Kidney epithelial cell (primary cell): ENCODE data around the gene RUSF1. TPM values are rescaled to one million over a fixed set of nuclear protein-coding genes. Genes with fewer than 3 reads are reported as not detected.

Experiments
- DNase-seq: peaks from one replicate; pipeline ENCODE4 v3.0.0-alpha.2; 2010; ENCODE audit warnings: low read depth
- H3K27me3 ChIP-seq: 2 replicates; pipeline ENCODE4 v1.6.0; 2011; ENCODE audit warnings: low read length; ENCODE audit not compliant: control insufficient read depth, insufficient read depth
- H3K36me3 ChIP-seq: 2 replicates; pipeline ENCODE4 v1.5.1; 2011; ENCODE audit warnings: low read length; ENCODE audit not compliant: control insufficient read depth, insufficient read depth
- H3K4me3 ChIP-seq: 2 replicates; pipeline ENCODE4 v1.5.1; 2011; ENCODE audit warnings: low read depth, mild to moderate bottlenecking, control low read depth, low read length
- total RNA-seq: library from RNA; depleted of rRNA; stranded (reverse); fragments of >200 nt; gene quantifications from 2 replicates; pipeline ENCODE4 v1.2.3, GENCODE V29; 2015
- TF ChIP-seq, protein P1 (sequence below): IDR thresholded peaks from 2 replicates; pipeline ENCODE4 v1.5.1; 2011; ENCODE audit warnings: mild to moderate bottlenecking, moderate library complexity, low read length, control low read depth, inconsistent platforms; ENCODE audit not compliant: insufficient read depth, poor library complexity, severe bottlenecking

The RUSF1 gene
- total RNA-seq, 1 donor from 2014 or later, result 54.0 TPM

DNA sequence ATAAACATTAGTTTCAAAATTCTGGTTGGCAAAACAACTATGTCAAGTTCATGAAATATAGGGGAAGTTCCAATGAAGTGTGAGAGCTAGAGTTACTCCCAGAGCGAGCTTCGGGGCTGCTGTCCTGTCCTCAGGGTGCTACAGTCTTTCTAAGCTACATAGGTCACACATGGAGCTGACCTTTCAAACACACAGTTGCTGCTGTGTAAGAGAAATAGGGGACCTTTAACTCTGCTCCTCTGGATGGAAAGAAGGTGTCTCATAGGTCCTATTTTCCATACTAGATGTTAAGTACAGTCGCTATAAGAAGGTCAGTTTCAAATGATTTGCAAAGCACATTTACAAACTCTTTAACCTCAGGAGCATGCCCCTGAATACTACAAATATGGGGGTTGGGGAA is 13.2 kb upstream of the RUSF1 start:
- TF ChIP-seq, protein P1, sequence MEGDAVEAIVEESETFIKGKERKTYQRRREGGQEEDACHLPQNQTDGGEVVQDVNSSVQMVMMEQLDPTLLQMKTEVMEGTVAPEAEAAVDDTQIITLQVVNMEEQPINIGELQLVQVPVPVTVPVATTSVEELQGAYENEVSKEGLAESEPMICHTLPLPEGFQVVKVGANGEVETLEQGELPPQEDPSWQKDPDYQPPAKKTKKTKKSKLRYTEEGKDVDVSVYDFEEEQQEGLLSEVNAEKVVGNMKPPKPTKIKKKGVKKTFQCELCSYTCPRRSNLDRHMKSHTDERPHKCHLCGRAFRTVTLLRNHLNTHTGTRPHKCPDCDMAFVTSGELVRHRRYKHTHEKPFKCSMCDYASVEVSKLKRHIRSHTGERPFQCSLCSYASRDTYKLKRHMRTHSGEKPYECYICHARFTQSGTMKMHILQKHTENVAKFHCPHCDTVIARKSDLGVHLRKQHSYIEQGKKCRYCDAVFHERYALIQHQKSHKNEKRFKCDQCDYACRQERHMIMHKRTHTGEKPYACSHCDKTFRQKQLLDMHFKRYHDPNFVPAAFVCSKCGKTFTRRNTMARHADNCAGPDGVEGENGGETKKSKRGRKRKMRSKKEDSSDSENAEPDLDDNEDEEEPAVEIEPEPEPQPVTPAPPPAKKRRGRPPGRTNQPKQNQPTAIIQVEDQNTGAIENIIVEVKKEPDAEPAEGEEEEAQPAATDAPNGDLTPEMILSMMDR, result no peak
- DNase-seq, result no peak

DNA sequence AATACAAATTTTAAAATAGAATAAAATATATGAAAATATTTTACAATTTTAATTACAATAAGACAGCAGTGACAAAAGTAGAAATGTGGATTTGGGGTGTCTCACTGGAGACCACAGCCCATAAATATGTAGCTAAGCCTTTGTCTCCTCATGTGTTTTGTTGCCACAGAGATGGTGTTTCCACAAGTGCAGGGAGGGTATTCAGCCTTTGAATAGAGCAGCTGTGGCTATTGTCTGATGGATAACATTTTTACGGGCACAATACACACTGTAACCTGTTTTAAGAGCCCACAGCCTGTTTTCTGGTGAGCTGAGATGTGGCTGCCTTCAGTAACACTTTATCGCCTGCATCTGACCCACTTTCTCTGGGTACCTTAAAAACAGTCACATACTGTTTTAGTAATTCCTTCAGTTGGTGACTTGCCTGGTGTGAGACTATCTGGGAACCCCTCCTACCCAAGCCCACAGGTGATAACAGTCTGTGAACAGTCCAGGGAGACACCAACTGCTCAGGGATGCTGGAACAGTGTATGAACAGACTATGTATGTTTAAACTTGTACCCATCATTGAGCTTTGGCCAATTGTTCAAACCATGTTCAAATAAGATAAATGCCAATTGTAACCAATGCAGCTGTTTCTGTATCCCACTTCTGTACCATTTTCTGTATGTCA is 11.7 kb upstream of the RUSF1 start:
- H3K36me3 ChIP-seq, result no peaks in the 10 kb centered on the region
- DNase-seq, result no peak
- H3K27me3 ChIP-seq, result no peaks in the 10 kb centered on the region
- no peak overlapping the region for H3K4me3 ChIP-seq
- TF ChIP-seq, protein P1, result no peak

More for the DNA sequence above, 13.2 kb upstream of the RUSF1 start:
- Histone ChIP-seq H3K36me3 (no peaks in the 10 kb centered on the region), H3K4me3 (no peak overlapping the region), H3K27me3 (no peaks in the 10 kb centered on the region)

DNA sequence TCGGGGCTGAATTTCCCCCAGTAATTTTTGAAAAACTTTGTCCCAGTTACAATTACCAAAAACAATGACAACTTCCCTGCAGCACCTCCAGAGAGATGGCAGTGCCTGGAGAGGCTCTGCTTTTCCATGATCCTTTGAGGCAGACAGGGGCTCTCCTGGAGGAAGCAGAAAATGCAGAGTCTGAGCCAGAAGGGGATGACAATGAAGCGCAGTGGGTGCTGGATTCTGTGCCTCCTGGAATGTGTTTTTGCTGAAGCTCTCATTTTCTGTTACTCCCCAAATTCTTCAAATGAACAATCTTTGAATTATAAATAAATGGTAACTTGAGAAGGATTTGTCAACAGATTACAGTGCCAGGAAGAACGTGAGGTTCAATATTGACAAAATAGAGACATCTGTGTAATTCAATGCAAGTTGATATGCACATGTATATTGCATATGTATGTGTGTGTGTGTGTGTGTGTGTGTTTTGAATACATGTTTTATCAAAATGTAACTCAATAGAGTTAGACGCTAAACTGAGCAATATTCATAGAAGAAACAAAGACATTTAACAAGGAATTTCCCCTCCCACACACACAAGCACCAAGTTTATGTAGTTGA is 9.7 kb upstream of the RUSF1 start:
- Histone ChIP-seq H3K4me3 (no peak overlapping the region), H3K36me3 (no peaks in the 10 kb centered on the region), H3K27me3 (no peaks in the 10 kb centered on the region)
- TF ChIP-seq, protein P1, result no peak
- DNase-seq, result no peak

DNA sequence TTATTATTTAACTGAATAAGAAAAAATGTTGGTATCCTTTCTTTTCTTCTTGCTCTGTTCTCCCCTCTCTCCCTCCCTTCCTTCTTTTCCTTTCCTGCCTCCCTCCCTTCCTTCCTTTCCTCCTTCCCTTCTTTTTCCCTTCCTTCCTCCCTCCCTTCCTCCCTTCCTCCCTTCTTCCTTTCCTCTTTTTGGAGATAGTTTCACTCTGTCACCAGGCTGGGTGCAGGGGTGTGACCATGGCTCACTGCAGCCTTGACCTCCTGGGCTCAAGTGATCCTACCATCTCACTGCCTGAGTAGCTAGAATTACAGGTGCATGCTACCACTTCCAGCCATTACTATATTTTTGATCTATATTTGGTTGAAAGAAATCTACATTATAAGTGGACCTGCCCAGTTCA is 5.7 kb upstream of the RUSF1 start:
- no peak for DNase-seq
- no peaks in the 10 kb centered on the region for H3K36me3 ChIP-seq
- TF ChIP-seq, protein P1, result no peak
- H3K27me3 ChIP-seq, result no peaks in the 10 kb centered on the region
- H3K4me3 ChIP-seq, result no peak overlapping the region

DNA sequence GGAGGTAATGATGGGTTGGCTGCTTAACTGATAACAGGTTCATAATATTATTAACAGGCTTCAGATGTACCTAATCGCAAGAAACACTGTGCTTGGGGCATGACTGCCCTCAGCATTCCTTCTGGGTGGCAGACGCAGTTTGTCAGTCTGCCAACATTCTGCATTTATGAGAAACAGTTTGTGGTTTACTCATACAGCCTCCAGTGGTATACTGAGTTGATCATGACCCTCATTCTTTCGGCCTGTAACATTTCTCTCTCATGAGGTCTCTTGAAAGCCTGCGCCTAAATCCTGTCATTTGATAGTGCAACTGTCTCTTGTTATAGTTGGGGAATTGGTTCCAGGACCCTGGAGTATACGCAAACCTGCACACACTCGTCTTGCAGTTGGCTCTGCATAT is 4.9 kb upstream of the RUSF1 start:
- no peak overlapping the region for H3K4me3 ChIP-seq
- no peaks in the 10 kb centered on the region for H3K27me3 ChIP-seq
- no peak for DNase-seq
- TF ChIP-seq, protein P1, result no peak
- H3K36me3 ChIP-seq, result no peaks in the 10 kb centered on the region
